H9 (cell line): ENCODE data around the gene F5. TPM values are rescaled to one million over a fixed set of nuclear protein-coding genes. Genes with fewer than 3 reads are reported as not detected.

Experiments
- DNase-seq: peaks from one replicate; pipeline ENCODE4 v3.0.0-alpha.2; 2017
- H2AFZ ChIP-seq: one replicate; pipeline ENCODE4 v1.6.1; 2013; ENCODE audit warnings: mild to moderate bottlenecking, low read length, control low read depth, moderate library complexity
- H2AK5ac ChIP-seq: 2 replicates; pipeline ENCODE4 v1.6.1; 2013; ENCODE audit warnings: low read length, control low read depth, mixed read lengths; ENCODE audit not compliant: insufficient read length
- H2BK120ac ChIP-seq: one replicate; pipeline ENCODE4 v1.6.1; 2013; ENCODE audit warnings: low read depth, mild to moderate bottlenecking, low read length, control low read depth, inconsistent platforms; ENCODE audit not compliant: poor library complexity, severe bottlenecking
- H2BK12ac ChIP-seq: 2 replicates; pipeline ENCODE4 v1.6.1; 2013; ENCODE audit warnings: low read length, control low read depth, mixed read lengths, low read depth; ENCODE audit not compliant: insufficient read length
- H2BK15ac ChIP-seq: 2 replicates; pipeline ENCODE4 v1.6.1; 2013; ENCODE audit warnings: low read depth, low read length, control low read depth
- H2BK20ac ChIP-seq: one replicate; pipeline ENCODE4 v1.6.1; 2013; ENCODE audit warnings: low read depth, mild to moderate bottlenecking, low read length, control low read depth, inconsistent platforms; ENCODE audit not compliant: poor library complexity, severe bottlenecking
- H2BK5ac ChIP-seq: 2 replicates; pipeline ENCODE4 v1.6.1; 2013; ENCODE audit warnings: low read length, control low read depth, mixed read lengths; ENCODE audit not compliant: insufficient read length
- H3K14ac ChIP-seq: 2 replicates; pipeline ENCODE4 v1.6.1; 2013; ENCODE audit warnings: low read length, control low read depth; ENCODE audit not compliant: insufficient read depth
- H3K18ac ChIP-seq: 2 replicates; pipeline ENCODE4 v1.6.1; 2013; ENCODE audit warnings: low read depth, mild to moderate bottlenecking, mixed read lengths, low read length, control low read depth; ENCODE audit not compliant: insufficient read length
- H3K23ac ChIP-seq: 2 replicates; pipeline ENCODE4 v1.6.1; 2013; ENCODE audit warnings: low read length, control low read depth, mixed read lengths, low read depth; ENCODE audit not compliant: insufficient read length
- H3K23me2 ChIP-seq: 2 replicates; pipeline ENCODE4 v1.6.1; 2013; ENCODE audit warnings: low read depth, mild to moderate bottlenecking, mixed read lengths, low read length, control low read depth; ENCODE audit not compliant: insufficient read length, poor library complexity, severe bottlenecking
- H3K27ac ChIP-seq: 2 replicates; pipeline ENCODE4 v1.5.1; 2013; ENCODE audit warnings: low read length, control low read depth, mixed read lengths, low read depth; ENCODE audit not compliant: insufficient read length
- H3K27me3 ChIP-seq: 2 replicates; pipeline ENCODE4 v1.6.1; 2013; ENCODE audit warnings: low read length, control low read depth, inconsistent platforms; ENCODE audit not compliant: insufficient read depth
- H3K4ac ChIP-seq: 2 replicates; pipeline ENCODE4 v1.6.1; 2013; ENCODE audit warnings: low read depth, mild to moderate bottlenecking, control low read depth, inconsistent platforms, low read length, moderate library complexity
- H3K4me1 ChIP-seq: 2 replicates; pipeline ENCODE4 v1.6.1; 2013; ENCODE audit warnings: low read length, control low read depth, inconsistent platforms; ENCODE audit not compliant: insufficient read depth
- H3K4me2 ChIP-seq: 2 replicates; pipeline ENCODE4 v1.6.1; 2013; ENCODE audit warnings: low read length, control low read depth, mixed read lengths; ENCODE audit not compliant: insufficient read length, insufficient read depth
- H3K56ac ChIP-seq: 2 replicates; pipeline ENCODE4 v1.6.1; 2013; ENCODE audit warnings: low read depth, mild to moderate bottlenecking, mixed read lengths, low read length, control low read depth; ENCODE audit not compliant: insufficient read length
- H3K79me1 ChIP-seq: 2 replicates; pipeline ENCODE4 v1.6.1; 2013; ENCODE audit warnings: low read depth, mild to moderate bottlenecking, moderate library complexity, low read length, control low read depth, inconsistent platforms; ENCODE audit not compliant: insufficient read depth, poor library complexity, severe bottlenecking
- H3K79me2 ChIP-seq: 2 replicates; pipeline ENCODE4 v1.6.1; 2013; ENCODE audit warnings: low read length, control low read depth, inconsistent platforms; ENCODE audit not compliant: insufficient read depth
- H3K9ac ChIP-seq: 2 replicates; pipeline ENCODE4 v1.6.1; 2013; ENCODE audit warnings: low read length, control low read depth, mixed read lengths; ENCODE audit not compliant: insufficient read length; ENCODE audit errors: extremely low read depth
- H3K9me3 ChIP-seq: one replicate; pipeline ENCODE4 v1.6.1; 2013; ENCODE audit warnings: low read depth, low read length, inconsistent platforms; ENCODE audit not compliant: control insufficient read depth
- H3T11ph ChIP-seq: one replicate; pipeline ENCODE4 v1.6.1; 2013; ENCODE audit warnings: mild to moderate bottlenecking, low read length, control low read depth, inconsistent platforms
- H4K20me1 ChIP-seq: one replicate; pipeline ENCODE4 v1.6.1; 2013; ENCODE audit not compliant: control insufficient read depth, insufficient read length, insufficient read depth
- H4K5ac ChIP-seq: 2 replicates; pipeline ENCODE4 v1.6.1; 2013; ENCODE audit warnings: low read depth, mild to moderate bottlenecking, mixed read lengths, low read length, control low read depth; ENCODE audit not compliant: insufficient read length
- H4K8ac ChIP-seq: replicated peaks from 2 replicates; pipeline ENCODE4 v1.6.1; 2013; ENCODE audit warnings: low read length, control low read depth, mixed read lengths, low read depth; ENCODE audit not compliant: insufficient read length
- H4K91ac ChIP-seq: 2 replicates; pipeline ENCODE4 v1.6.1; 2013; ENCODE audit warnings: low read depth, mild to moderate bottlenecking, moderate library complexity, mixed read lengths, low read length, control low read depth; ENCODE audit not compliant: insufficient read length
- H3K27ac Mint-ChIP-seq, 3 experiments: 2 replicates in 2 of 3; 3 replicates in 1 of 3; pipeline ENCODE4 v1.8.0; 2020 to 2021; ENCODE audit warnings: mixed read lengths in 3 of 3, mild to moderate bottlenecking in 1 of 3, moderate library complexity in 1 of 3
- H3K27me3 Mint-ChIP-seq: 2 replicates; pipeline ENCODE4 v1.8.0; 2021; ENCODE audit warnings: low read depth, mild to moderate bottlenecking, moderate library complexity, mixed read lengths
- H3K36me3 Mint-ChIP-seq, 3 experiments: 2 replicates in 2 of 3; 3 replicates in 1 of 3; pipeline ENCODE4 v1.8.0; 2020 to 2021; ENCODE audit warnings: low read depth in 3 of 3, mixed read lengths in 3 of 3; ENCODE audit not compliant: insufficient read depth in 1 of 3
- H3K4me1 Mint-ChIP-seq, 2 experiments: 2 replicates each; pipeline ENCODE4 v1.8.0; 2020; ENCODE audit warnings: mixed read lengths in 2 of 2
- H3K4me3 Mint-ChIP-seq, 2 experiments: 2 replicates in 1 of 2; 3 replicates in 1 of 2; pipeline ENCODE4 v1.8.0; 2020 to 2021; ENCODE audit warnings: mild to moderate bottlenecking in 2 of 2, mixed read lengths in 2 of 2, moderate library complexity in 1 of 2
- H3K9me3 Mint-ChIP-seq, 2 experiments: 2 replicates in 1 of 2; 3 replicates in 1 of 2; pipeline ENCODE4 v1.8.0; 2020; ENCODE audit warnings: mild to moderate bottlenecking in 2 of 2, mixed read lengths in 2 of 2, moderate library complexity in 1 of 2
- CTCF ChIP-seq: fragments of 200-600 bp; sonication (generic); conservative IDR thresholded peaks from 3 replicates; pipeline ENCODE4 v1.8.0; 2021; ENCODE audit warnings: antibody characterized with exemption, mild to moderate bottlenecking
- WGBS: extraction: QIAGEN DNeasy Blood & Tissue Kit; methylation state at CpG from one replicate; pipeline ENCODE4 v1.1.7; 2013; ENCODE audit warnings: missing lambda C conversion rate, low lambda C conversion rate, mixed read lengths; ENCODE audit not compliant: insufficient read length; ENCODE audit errors: extremely low coverage; 5-methylcytosine and 5-hydroxymethylcytosine counted together
- total RNA-seq: library from RNA; stranded (reverse); gene quantifications from 2 replicates; pipeline ENCODE4 v1.2.1, GENCODE V29; 2021

Gene F5
- total RNA-seq, 1 experiment from 2014 or later, result 0.04 TPM

DNA sequence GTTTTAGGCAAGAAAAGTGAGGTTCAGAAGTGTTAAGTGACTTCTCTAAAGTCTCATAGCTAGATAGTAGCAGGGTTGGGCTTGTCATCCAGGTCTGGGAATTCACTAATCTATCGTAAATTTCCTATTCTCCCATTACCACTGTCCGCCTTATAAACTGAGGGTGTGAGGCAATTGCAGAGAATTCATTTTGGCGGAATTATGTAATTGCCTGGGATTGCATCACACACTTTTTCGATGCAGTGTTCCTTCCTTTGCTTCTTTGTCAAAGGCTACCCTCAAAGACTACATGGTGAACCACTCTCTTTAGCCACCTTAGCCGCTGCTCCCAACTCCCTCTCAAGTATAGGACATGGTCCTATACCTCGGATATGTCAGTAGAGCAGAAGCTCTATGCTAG is 24.6 kb upstream of the F5 start:
- Histone ChIP-seq H3K9me3 (no peaks in the 10 kb centered on the region), H3K14ac (no peak overlapping the region), H3K4me1 (no peaks in the 10 kb centered on the region), H3K4ac (no peak overlapping the region), H2AK5ac (no peak overlapping the region), H3K18ac (no peak overlapping the region), H4K8ac (no peak overlapping the region), H4K5ac (no peak overlapping the region), H4K91ac (no peak overlapping the region), H3K79me2 (no peaks in the 10 kb centered on the region), H2BK12ac (no peak overlapping the region), H2BK15ac (no peak overlapping the region), H4K20me1 (no peaks in the 10 kb centered on the region), H3K4me2 (no peak overlapping the region), H3T11ph (no peak overlapping the region), H2BK5ac (no peak overlapping the region), H3K27me3 (no peaks in the 10 kb centered on the region), H3K27ac (no peak overlapping the region), H3K23ac (no peak overlapping the region), H3K23me2 (no peaks in the 10 kb centered on the region), H3K56ac (no peak overlapping the region), H2BK120ac (no peak overlapping the region), H2AFZ (no peak overlapping the region), H3K9ac (no peak overlapping the region), H2BK20ac (no peak overlapping the region), H3K79me1 (no peaks in the 10 kb centered on the region)
- peaks cover 15% of the 10 kb centered on the region for H3K27me3 Mint-ChIP-seq
- no peaks in the 10 kb centered on the region for H3K4me1 Mint-ChIP-seq
- H3K9me3 Mint-ChIP-seq, result no peaks in the 10 kb centered on the region
- H3K36me3 Mint-ChIP-seq, result no peaks in the 10 kb centered on the region
- H3K27ac Mint-ChIP-seq, result no peak overlapping the region
- no peak for TF ChIP-seq CTCF
- no peak for DNase-seq
- no peak overlapping the region for H3K4me3 Mint-ChIP-seq
- no CpG with 5 or more reads among the region's 6 CpGs for WGBS
